Cardiac muscle cell (in vitro differentiated cells and primary cell): ENCODE data around the gene EVX2. TPM values are rescaled to one million over a fixed set of nuclear protein-coding genes. Genes with fewer than 3 reads are reported as not detected.
A peak's percentile ranks its signal among the peaks of the same experiment; 100 is the strongest.

Source experiments
- DNase-seq, 2 donors: peaks; one replicate each; pipeline versions ENCODE4 v3.0.0 to v3.0.0-alpha.2; 2010 to 2017; ENCODE audit warnings: low read depth in 1 of 2, low spot score in 1 of 2
- H3K27ac ChIP-seq: fragments of 200-600 bp; sonication (generic); 2 replicates; pipeline ENCODE4 v1.5.1; 2016
- H3K27me3 ChIP-seq: fragments of 200-600 bp; sonication (generic); 2 replicates; pipeline ENCODE4 v1.6.0; 2016; ENCODE audit warnings: control low read depth
- H3K36me3 ChIP-seq: fragments of 200-600 bp; sonication (generic); 2 replicates; pipeline ENCODE4 v1.5.1; 2016; ENCODE audit warnings: control low read depth
- H3K4me1 ChIP-seq: fragments of 200-600 bp; sonication (generic); 2 replicates; pipeline ENCODE4 v1.8.1; 2017; ENCODE audit warnings: low read depth, mild to moderate bottlenecking, mixed run types
- H3K4me3 ChIP-seq: fragments of 200-600 bp; sonication (generic); 2 replicates; pipeline ENCODE4 v1.5.1; 2016; ENCODE audit warnings: mild to moderate bottlenecking
- H3K9me3 ChIP-seq: fragments of 200-600 bp; sonication (generic); 2 replicates; pipeline ENCODE4 v1.5.1; 2017; ENCODE audit warnings: low read depth, mild to moderate bottlenecking, control low read depth
- CTCF ChIP-seq: IDR thresholded peaks from 2 replicates; pipeline ENCODE4 v1.5.1; 2012; ENCODE audit warnings: low read depth, mild to moderate bottlenecking, low read length
- polyA plus RNA-seq: library from polyadenylated mRNA; unstranded; fragments of >200 nt; fragmentation: Nextera tagmentation; extraction: Ambion mirVana; gene quantifications from 2 replicates; pipeline ENCODE4 v1.2.1, GENCODE V29; 2016
- total RNA-seq: library from RNA; depleted of rRNA; stranded (reverse); fragments of >200 nt; gene quantifications from 2 replicates; pipeline ENCODE4 v1.2.3, GENCODE V29; 2016

Gene EVX2
- total and polyA plus RNA-seq, 2 experiments from 2014 or later, result 0.06 to 0.28 TPM

GRCh38 chr2:176114930-176115625 lies 31.3 kb upstream of the EVX2 start:
- Histone ChIP-seq H3K9me3 (no peaks in the 10 kb centered on the region), H3K27me3 (peaks cover 100% of the 10 kb centered on the region), H3K27ac (no peak overlapping the region), H3K36me3 (no peaks in the 10 kb centered on the region), H3K4me1 (no peaks in the 10 kb centered on the region), H3K4me3 (no peak overlapping the region)
- DNase-seq, result no peak
- TF ChIP-seq CTCF, result no peak

GRCh38 chr2:176114120-176114929 lies 30.6 kb upstream of the EVX2 start:
- Histone ChIP-seq H3K4me3 (no peak overlapping the region), H3K27me3 (peaks cover 100% of the 10 kb centered on the region), H3K27ac (no peak overlapping the region), H3K4me1 (no peaks in the 10 kb centered on the region), H3K9me3 (no peaks in the 10 kb centered on the region), H3K36me3 (no peaks in the 10 kb centered on the region)
- no peak for TF ChIP-seq CTCF
- no peak for DNase-seq

- H3K4me1 ChIP-seq, result no peaks in the 10 kb centered on the region
- peaks cover 100% of the 10 kb centered on the region for H3K27me3 ChIP-seq
- no peak overlapping the region for H3K4me3 ChIP-seq
- H3K9me3 ChIP-seq, result no peaks in the 10 kb centered on the region
- no peak overlapping the region for H3K27ac ChIP-seq
- H3K36me3 ChIP-seq, result no peaks in the 10 kb centered on the region
- DNase-seq, result no peak
- no peak for TF ChIP-seq CTCF
These were observed 28.9 kb upstream of the EVX2 start for GRCh38 chr2:176112375-176113302.

GRCh38 chr2:176111846-176112374 lies 28.1 kb upstream of the EVX2 start:
- no peak for TF ChIP-seq CTCF
- Histone ChIP-seq H3K27ac (no peak overlapping the region), H3K27me3 (peaks cover 99% of the 10 kb centered on the region), H3K9me3 (no peaks in the 10 kb centered on the region), H3K4me1 (peaks cover 2% of the 10 kb centered on the region), H3K36me3 (no peaks in the 10 kb centered on the region), H3K4me3 (no peak overlapping the region)
- DNase-seq, result no peak

GRCh38 chr2:176111309-176111663 lies 27.5 kb upstream of the EVX2 start:
- peak; percentile 57 to 75 for DNase-seq
- peaks cover 2% of the 10 kb centered on the region for H3K4me1 ChIP-seq
- no peaks in the 10 kb centered on the region for H3K36me3 ChIP-seq
- no peaks in the 10 kb centered on the region for H3K9me3 ChIP-seq
- H3K27ac ChIP-seq, result no peak overlapping the region
- no peak overlapping the region for H3K4me3 ChIP-seq
- H3K27me3 ChIP-seq, result peaks cover 99% of the 10 kb centered on the region
- peak; percentile 80 for TF ChIP-seq CTCF
